MCF 10A (cell line): ENCODE measurements around the gene ORAI3. TPM values are rescaled to one million over a fixed set of nuclear protein-coding genes. Genes with fewer than 3 reads are reported as not detected.

ENCODE experiments used
- BruUV-seq: library from RNA; stranded (reverse); fragments of 400-500 nt; replicated peaks from 2 replicates; lab custom pipeline; 2021; lab: Mats Ljungman, UMichigan
- CTCF ChIA-PET: fragments of 300-600 bp; sonication (Branson Sonifier 250); formaldehyde crosslinking; extraction: SDS; loops from one replicate; lab custom pipeline; 2021; ENCODE audit warnings: antibody characterized with exemption, inconsistent platforms; lab: Yijun Ruan, JAX
- POLR2A ChIA-PET: fragments of 300-600, 350-650 bp; sonication (Branson Sonifier 250); formaldehyde crosslinking; extraction: SDS; loops from one replicate; lab custom pipeline; 2020; ENCODE audit warnings: antibody characterized with exemption, inconsistent platforms; lab: Yijun Ruan, JAX
- DNase-seq: peaks from one replicate; pipeline ENCODE4 v3.0.0-alpha.2; 2018; ENCODE audit not compliant: unreplicated experiment
- H3K27ac Mint-ChIP-seq: one replicate; pipeline ENCODE4 v1.8.0; 2022; ENCODE audit warnings: mild to moderate bottlenecking, low read depth, mixed read lengths; ENCODE audit not compliant: unreplicated experiment
- H3K27me3 Mint-ChIP-seq: one replicate; pipeline ENCODE4 v1.8.0; 2022; ENCODE audit warnings: mixed read lengths; ENCODE audit not compliant: insufficient read depth, unreplicated experiment
- H3K36me3 Mint-ChIP-seq: one replicate; pipeline ENCODE4 v1.8.0; 2022; ENCODE audit warnings: mild to moderate bottlenecking, moderate library complexity, mixed read lengths; ENCODE audit not compliant: insufficient read depth, unreplicated experiment
- H3K4me1 Mint-ChIP-seq: one replicate; pipeline ENCODE4 v1.8.0; 2022; ENCODE audit warnings: mixed read lengths; ENCODE audit not compliant: insufficient read depth, unreplicated experiment
- H3K4me3 Mint-ChIP-seq: one replicate; pipeline ENCODE4 v1.8.0; 2022; ENCODE audit warnings: mild to moderate bottlenecking, moderate library complexity, mixed read lengths; ENCODE audit not compliant: unreplicated experiment
- H3K9me3 Mint-ChIP-seq: one replicate; pipeline ENCODE4 v1.8.0; 2022; ENCODE audit warnings: mixed read lengths; ENCODE audit not compliant: unreplicated experiment
- intact Hi-C: fragments of 100-400 bp; cut with micrococcal nuclease; formaldehyde crosslinking; loops from 2 replicates; pipeline ENCODE4 v1.14.1; 2022
- total RNA-seq: library from RNA; stranded (reverse); gene quantifications from 2 replicates; pipeline ENCODE4 v1.2.3, GENCODE V29; 2022
- TF ChIP-seq, protein P1 (sequence below): fragments of 200-600 bp; IDR thresholded peaks from one replicate; pipeline ENCODE4 v1.8.0; 2022; ENCODE audit warnings: antibody characterized with exemption, mild to moderate bottlenecking; ENCODE audit not compliant: unreplicated experiment

ORAI3 gene
- total RNA-seq, 1 experiment from 2014 or later = 16.2 TPM

GRCh38 chr16:30922960-30923535 is 25.8 kb upstream of the ORAI3 start:
- Mint-ChIP-seq H3K27ac (peak overlapping the region; percentile 100), H3K36me3 (peaks cover 28% of the 10 kb centered on the region), H3K4me1 (peaks cover 14% of the 10 kb centered on the region), H3K27me3 (no peaks in the 10 kb centered on the region), H3K9me3 (peaks cover 6% of the 10 kb centered on the region), H3K4me3 (peak overlapping the region; percentile 98)
- TSS peak; percentile 52 for BruUV-seq
- TF ChIP-seq, protein P1, sequence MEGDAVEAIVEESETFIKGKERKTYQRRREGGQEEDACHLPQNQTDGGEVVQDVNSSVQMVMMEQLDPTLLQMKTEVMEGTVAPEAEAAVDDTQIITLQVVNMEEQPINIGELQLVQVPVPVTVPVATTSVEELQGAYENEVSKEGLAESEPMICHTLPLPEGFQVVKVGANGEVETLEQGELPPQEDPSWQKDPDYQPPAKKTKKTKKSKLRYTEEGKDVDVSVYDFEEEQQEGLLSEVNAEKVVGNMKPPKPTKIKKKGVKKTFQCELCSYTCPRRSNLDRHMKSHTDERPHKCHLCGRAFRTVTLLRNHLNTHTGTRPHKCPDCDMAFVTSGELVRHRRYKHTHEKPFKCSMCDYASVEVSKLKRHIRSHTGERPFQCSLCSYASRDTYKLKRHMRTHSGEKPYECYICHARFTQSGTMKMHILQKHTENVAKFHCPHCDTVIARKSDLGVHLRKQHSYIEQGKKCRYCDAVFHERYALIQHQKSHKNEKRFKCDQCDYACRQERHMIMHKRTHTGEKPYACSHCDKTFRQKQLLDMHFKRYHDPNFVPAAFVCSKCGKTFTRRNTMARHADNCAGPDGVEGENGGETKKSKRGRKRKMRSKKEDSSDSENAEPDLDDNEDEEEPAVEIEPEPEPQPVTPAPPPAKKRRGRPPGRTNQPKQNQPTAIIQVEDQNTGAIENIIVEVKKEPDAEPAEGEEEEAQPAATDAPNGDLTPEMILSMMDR = no peak
- intact Hi-C loops = loop anchor here (1.0 to 2.0 kb wide), 2 partner anchors 19 to 28 kb away; partner anchors contain the start of gene BCL7C
- ChIA-PET CTCF (interaction anchor here (4.5 kb wide), 1 partner anchor 18 kb away, joined by 29 read pairs; no protein-coding TSS in a partner anchor), POLR2A (interaction anchor here (1.0 kb wide), 1 partner anchor 17 kb away, joined by 5 read pairs; no protein-coding TSS in a partner anchor)
- DNase-seq = peak; percentile 100

- peaks cover 4% of the 10 kb centered on the region for H3K9me3 Mint-ChIP-seq
- POLR2A ChIA-PET = interaction anchor here (0.6 to 1.0 kb wide), 2 partner anchors 17 to 88 kb away, joined by 3 to 5 read pairs; no protein-coding TSS in a partner anchor
- H3K27ac Mint-ChIP-seq = peak within 1 kb of the TSS; percentile 100
- CTCF ChIA-PET = interaction anchor here (4.5 kb wide), 1 partner anchor 18 kb away, joined by 29 read pairs; no protein-coding TSS in a partner anchor
- H3K36me3 Mint-ChIP-seq = peaks cover 28% of the 10 kb centered on the region
- no peaks in the 10 kb centered on the region for H3K27me3 Mint-ChIP-seq
- intact Hi-C loops = loop anchor here (1.0 to 2.0 kb wide), 2 partner anchors 19 to 29 kb away; partner anchors contain the start of gene BCL7C
- H3K4me3 Mint-ChIP-seq = peak within 1 kb of the TSS; percentile 98
- BruUV-seq = no TSS peak
- TF ChIP-seq, protein P1 = no peak
- no peak for DNase-seq
- peaks cover 14% of the 10 kb centered on the region for H3K4me1 Mint-ChIP-seq
Measured at GRCh38 chr16:30923554-30924075, 25.3 kb upstream of the ORAI3 start, which contains the start of gene FBXL19. Gene FBXL19 (plus strand): TSS chr16:30923572. CDS start chr16:30925755, 2,183 bp downstream.

- intact Hi-C loops = no loop called here
- no peaks in the 10 kb centered on the region for H3K27me3 Mint-ChIP-seq
- no peak for DNase-seq
- H3K9me3 Mint-ChIP-seq = no peaks in the 10 kb centered on the region
- peak overlapping the region; percentile 73 for H3K27ac Mint-ChIP-seq
- BruUV-seq = no TSS peak
- ChIA-PET CTCF (interaction anchor here (0.6 to 4.5 kb wide), 6 partner anchors 14 to 1944 kb away, joined by 3 to 29 read pairs (median 4); no protein-coding TSS in a partner anchor), POLR2A (interaction anchor here (0.6 to 1.6 kb wide), 6 partner anchors 12 to 88 kb away, joined by 3 to 5 read pairs (median 4); no protein-coding TSS in a partner anchor)
- H3K36me3 Mint-ChIP-seq = peaks cover 28% of the 10 kb centered on the region
- peaks cover 14% of the 10 kb centered on the region for H3K4me1 Mint-ChIP-seq
- H3K4me3 Mint-ChIP-seq = peak overlapping the region; percentile 98
- TF ChIP-seq, protein P1 = no peak
Measured at GRCh38 chr16:30924076-30924912, 24.6 kb upstream of the ORAI3 start.
